Activated CD4-positive, alpha-beta T cell treated with anti-CD3 and anti-CD28 coated beads for 24 hours (primary cell): ENCODE results near the gene DUSP6.

ENCODE experiments used
- DNase-seq, 2 donors: peaks; one replicate each; pipeline ENCODE4 v3.0.0-alpha.2; 2020; ENCODE audit warnings: low read depth in 2 of 2

The DUSP6 gene

DNA sequence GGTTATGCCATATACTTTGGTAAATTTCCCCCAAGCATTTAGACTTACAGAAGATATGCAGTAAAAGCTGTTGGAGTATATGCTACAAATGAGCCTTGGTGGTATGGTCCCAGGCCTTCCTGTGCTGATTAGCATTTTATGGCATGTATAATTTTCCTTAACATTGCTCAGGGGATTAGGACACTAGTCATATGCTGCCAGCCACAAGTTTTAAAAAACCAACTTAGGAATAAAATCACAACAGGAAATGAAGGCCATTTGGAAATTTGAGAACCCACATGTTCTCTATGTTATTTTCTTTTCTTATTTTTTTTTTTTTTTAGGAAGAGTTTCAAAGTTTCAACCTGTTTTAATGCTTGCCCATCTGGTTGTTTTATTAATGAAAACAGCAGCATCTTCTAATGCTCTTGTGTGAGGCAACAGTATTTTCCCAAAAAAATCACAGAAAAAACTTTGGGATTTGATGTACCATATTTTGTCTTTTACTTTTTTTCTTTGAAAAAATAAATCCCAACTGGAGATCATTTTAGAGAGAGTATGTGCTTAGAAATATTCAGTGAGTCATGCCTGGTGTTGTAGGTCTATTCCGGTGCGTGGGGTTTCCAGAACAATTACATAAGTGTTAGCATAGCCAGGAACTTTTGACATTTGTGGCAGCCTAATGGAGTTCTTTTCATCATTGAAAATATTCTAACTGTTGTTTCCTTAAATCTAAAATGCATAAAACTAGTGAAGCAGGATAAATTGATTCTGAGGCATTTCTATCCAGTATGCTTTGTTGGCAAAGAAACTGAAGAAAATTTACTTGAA is 21.7 kb upstream of the DUSP6 start:
- DNase-seq = no peak

DNA sequence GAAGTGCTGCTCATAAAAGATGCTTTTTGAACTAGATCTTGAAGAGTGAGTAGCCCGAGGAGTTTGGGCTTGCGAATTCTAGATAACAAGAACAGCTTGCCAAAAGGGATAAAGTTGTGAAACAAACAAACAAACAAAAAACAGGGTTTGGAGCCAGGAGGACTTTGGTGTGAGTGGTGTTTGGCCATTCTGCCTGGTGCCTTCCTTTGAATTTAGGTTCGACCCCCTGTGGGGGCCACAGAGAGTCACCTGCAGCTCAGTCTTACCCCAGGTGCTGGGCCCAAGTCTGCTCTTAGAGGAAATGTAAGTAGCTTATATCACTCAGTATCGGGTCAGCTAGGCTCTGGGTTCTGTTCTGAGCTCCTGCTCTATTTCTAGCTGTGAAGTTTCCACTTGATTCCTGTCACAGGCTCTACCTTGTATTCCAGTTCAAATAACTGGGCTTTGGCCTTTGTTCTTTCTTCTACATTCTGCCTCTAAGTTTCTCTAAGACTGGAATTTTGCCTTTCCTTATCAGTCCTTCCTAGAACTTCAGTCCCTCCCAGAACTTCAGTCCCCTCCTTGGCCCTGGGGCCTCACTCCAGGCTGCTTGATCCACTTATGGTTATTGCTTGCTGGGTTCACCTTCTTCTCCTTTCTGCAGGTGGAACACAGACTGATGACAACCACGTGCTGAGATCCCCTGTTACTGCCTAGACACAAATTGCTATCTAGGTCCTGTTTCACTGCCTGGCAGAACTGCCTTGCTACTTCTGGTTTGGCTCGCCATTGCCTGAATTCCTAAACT is 20.5 kb upstream of the DUSP6 start:
- no peak for DNase-seq

DNA sequence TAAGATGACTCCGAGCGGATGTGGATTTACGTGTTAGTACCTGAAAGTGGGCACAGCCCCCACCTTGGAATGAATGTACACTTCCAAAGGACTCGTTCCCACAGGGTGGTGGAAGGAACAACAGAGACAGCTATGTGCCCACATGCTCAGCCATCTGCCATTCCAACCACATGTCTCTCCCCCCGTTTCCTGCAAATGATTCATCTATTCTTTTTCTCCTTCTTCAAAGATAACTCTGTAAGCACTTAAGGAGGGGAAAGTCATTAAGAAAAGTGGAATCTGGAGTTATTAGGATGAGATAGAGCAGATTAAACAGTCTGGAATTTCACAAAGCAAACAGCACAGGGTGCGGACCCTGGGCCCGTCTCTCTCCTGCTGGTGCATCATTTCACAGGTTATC is 18.5 kb upstream of the DUSP6 start:
- no peak for DNase-seq

DNA sequence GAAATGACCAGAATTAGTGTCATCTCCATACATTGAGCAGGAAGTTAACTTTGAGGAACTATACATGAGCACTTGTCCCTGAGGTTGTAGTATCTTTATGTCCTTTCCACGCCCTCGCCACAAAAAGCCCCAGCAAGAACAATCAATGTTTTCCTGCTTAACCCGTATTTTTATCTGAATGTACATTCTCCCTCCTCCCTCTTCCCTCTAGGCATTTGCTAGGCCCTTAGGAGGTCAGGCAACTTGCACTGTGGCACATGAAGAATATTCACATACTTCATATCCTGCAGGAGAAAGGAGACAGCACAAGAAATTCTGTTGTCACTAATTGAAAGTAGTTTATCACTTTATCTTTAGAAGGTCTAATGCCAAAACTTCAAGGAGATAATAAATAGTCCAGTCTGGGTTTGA is 18.1 kb upstream of the DUSP6 start:
- no peak for DNase-seq

DNA sequence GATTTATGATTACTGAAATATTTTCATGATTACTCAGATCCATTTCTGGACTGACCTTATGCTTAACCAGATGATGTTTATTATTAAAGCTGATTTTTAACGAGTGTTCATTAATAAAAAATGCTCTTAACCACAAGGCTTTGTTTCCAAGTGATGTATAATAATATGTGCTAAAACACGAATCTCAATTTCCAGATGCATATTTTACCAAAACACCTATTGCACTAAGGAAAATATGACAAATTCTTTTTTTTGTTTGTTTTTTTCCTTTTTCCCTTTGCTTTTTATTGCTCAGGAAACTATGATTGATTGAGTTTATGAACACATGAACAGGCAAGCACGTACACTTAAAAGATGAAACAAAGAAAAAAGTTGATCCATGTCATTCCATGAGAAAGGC is 16.9 kb upstream of the DUSP6 start:
- no peak for DNase-seq

DNA sequence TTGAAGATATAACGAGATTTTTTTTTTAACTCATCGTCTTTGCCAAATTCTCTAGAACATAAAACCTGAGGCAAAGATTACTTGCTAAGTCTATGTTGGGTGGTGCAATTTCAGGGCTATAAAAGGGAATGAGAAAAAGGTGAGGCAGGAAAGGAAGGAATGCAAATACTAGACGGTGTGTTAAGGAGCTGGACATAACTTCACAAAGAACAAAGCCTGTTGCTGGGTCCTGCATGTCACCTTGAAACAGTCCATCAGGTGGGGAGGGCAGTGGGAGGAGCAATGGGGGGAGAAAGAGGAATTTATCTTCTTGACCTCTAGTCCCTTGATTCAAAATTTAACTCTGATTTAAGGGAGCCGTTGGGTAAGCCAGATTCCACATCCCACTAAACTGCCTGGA is 16.1 kb upstream of the DUSP6 start:
- no peak for DNase-seq

DNA sequence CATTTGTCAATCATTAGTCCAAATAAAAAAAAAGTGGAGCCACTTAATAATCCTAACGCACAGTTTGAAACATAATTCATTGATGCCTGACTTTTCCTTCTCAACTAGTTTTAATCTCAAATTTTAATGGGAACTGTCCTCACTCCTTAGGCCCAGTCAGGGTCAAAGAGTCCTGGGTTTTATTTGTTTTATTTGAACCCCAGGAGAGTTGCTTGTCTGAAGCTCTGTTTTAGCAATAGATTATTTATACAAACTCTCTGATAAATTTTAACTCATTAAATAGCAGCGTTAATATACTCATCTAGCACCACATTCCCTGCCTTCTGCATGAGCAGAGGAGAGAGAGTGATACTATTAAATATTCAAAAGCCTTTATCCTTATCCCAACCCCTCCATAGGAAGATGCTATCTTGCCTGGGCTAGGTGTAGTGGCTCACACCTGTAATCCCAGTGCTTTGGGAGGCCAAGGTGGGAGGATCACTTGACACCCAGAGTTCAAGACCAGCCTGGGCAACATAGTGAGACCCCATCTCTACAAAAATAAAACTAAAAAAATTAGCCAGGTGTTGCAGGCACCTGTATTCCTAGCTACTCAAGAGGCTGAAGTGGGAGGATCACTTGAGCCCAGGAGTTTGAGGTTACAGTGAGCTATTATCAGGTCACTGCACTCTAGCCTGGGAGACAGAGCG is 14.5 kb upstream of the DUSP6 start:
- no peak for DNase-seq

GRCh38 chr12:89364631-89365030 is 12.3 kb upstream of the DUSP6 start:
- DNase-seq = no peak

DNA sequence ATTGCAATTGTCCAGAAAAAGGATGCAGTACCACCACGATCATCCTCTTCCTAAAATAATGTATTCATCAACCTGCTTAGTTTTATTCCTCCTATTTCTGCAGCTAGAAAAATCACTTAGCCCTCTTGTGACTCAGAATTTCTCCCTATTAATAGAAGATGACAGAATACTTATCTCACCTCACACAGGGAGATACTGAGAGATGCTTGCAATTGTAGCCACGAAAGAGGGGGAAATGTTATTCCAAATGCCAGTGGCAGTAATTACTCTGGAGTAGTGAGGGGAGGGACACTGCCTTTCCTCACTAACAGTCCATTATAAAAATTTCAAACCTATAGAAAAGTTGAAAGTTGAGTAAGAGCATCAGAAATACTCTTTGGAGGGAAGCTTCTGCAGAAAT is 11.8 kb upstream of the DUSP6 start:
- no peak for DNase-seq

GRCh38 chr12:89363582-89363981 is 11.3 kb upstream of the DUSP6 start:
- DNase-seq = no peak

DNA sequence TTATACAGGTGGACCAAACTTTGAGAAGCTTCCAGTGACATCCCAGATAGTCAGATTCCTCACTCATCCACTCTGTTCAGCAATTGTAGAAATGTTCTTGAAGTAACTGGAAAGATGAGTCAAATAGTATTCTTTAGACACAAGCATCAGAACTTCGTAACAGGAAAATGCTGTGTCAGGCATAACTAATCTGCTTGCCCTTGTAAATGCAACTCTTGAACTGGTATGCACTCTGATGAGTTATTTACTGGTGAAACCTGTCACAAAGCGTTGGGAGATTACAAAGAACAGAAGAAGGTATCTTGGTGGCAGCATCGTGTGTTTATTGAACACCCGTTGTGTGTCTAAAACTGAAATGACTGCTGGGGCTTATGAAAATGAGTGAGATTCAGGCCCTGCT is 10.8 kb upstream of the DUSP6 start:
- DNase-seq = no peak

GRCh38 chr12:89359615-89360014 is 7.3 kb upstream of the DUSP6 start:
- no peak for DNase-seq

DNA sequence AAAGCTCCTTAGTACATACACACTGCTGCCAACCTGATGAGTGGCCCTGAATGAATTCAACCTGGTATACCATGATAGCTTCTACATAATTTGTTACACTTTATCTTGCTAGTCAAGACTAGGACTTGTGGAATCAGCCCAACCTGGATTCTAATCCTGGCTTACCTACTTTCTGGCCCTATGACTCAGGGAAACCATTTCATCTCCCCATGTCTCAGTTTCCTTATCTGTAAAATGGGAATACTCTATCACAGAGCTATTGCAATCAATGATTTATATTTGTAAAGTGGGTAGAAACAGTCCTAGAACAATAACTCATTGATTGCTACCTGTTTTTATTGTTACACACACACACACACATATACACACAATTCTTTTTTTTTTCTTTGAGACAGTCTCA is 6.5 kb upstream of the DUSP6 start:
- no peak for DNase-seq

GRCh38 chr12:89357297-89357730 is 5.0 kb upstream of the DUSP6 start:
- DNase-seq = no peak

DNA sequence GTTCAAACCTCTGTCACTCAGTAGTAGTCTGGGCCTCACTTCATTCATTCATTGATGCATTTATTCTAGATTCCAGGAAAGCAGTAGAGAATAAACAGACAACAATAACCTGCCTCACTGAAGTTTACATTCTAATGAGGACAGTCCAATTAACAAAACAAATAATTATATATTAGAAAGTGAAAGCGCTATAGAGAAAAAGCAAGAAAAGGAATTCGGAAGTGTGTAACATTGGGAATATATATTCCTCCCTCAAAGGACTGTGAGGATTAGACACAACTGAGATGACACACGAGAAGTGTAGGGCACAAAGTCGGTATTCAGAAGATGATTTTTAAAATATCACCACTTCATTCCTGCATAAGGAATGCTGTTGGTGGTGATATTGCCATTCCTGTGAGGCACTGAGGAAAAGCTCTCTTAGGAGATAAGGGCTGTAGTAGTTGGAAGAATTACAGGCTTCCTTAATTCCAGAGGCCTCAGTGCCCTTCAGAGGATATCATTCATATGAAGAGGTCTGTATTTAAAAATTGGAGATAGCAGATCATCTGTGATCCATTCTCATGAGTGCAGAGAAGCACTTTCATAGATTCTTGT is 3.9 kb upstream of the DUSP6 start:
- DNase-seq = no peak

DNA sequence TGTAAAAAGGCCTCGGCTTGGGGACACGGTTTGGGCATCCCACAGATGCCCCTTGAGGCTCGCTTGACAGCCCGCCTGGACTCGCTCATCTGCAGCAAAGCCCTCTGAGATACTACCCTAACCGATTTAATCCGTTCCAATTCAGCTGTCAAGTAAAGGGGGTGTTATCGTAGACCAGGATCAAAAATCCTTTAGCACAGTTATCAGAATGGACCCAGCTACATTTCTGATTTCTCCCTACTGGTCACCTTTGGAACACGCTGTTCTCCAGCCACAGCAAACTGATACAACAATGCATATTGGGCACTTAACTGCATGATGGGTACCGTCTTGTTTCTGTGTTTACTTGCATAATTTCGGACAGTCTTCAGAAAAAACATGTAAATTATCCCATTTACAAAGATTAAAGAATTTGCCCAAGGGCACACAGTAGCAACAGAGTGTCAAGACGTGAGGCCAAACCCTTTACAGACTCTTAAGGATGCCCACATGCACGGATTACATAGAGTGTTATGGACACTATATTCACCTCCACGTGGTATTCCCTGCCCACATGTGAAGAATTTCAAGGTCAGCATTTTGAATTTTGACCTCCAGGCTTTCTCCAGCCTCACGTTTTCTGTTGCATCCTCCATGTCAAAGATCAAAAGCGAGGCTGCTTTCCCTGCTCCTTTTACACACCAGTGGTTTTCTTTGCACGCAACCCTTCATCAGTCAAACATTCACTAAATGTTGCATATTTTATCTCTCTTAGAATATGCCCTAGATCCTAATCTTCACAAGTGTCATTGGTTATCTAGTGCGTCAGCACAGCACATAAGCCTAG is 3.2 kb upstream of the DUSP6 start:
- no peak for DNase-seq

DNA sequence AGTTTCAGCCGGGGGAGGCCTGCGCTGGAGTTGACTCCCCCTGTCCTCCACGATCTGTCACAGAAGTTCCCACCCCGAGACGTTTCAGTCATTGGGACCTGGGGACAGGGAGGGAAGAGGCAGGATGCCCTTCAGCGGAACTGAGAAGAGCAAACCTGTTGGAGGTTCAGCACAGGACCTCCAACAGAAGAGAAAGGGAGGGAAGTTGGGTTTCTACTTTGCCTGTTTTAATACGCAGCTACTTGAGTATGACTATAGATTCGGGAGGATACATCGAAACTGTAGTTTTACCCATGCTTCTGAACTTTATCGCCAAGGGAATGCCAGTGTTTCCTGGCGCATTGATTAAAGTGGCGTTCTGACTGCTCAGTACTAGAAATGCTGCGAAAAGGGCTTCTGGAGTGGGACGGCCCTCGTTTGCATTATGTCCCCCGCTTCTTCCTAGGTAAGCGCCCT is 2.3 kb upstream of the DUSP6 start:
- DNase-seq = no peak

GRCh38 chr12:89353823-89354611 is 1.7 kb upstream of the DUSP6 start:
- DNase-seq = peak; percentile 49 to 61

DNA sequence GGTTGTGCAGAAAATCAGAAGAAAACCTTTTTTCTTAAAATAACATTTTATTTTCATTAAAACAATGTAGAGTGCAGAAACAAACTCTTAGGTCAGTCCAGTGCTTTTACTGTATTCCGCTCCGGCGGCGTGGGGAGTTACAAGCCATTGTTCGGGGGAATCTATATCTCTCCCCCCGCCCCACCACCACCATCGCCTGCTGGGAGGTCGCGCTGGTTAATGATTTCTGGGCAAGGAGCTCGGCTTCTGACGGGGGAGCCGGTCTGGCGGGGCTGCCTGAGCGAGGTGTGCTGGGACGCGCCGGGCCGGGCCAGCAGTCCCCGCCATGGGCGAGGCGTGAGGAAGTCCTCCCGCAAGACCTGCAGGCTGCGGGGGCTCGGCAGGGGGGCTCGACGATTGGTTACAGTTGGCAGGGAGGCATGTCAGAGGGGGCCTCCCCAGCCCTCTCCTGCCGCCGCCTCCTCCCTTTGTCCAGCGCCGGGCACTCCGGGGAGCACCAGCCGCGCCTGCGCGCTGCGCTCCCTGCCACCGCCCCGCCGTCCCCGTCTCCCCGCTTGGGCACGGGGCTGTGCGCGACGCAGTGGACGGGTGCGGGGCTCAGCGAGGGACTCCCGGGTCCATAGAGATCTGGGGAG is 1.0 kb upstream of the DUSP6 start:
- peak in 1 of 2 donors; percentile 24 for DNase-seq

DNA sequence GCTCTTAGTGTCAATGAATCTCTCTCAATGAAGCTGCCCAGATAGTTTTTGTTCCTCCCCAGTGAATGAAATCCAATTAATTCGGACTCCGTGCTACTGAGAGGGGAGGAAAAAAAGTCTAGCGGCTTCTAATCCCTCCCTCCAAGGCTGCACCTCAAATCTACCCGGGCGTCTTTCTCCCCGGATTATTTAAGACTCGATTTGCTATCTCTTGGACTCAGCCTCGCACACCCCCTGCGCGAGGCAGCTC is 134 bp downstream of the DUSP6 start:
- no peak for DNase-seq
